DOHH2 (cell line): ENCODE results near the gene DSCAML1.

Experiments
- H3F3A ChIP-seq: fragments of 200-600 bp; sonication (generic), shearing (Covaris generic); 2 replicates; pipeline ENCODE4 v1.6.0; 2016; ENCODE audit warnings: antibody characterized with exemption, mild to moderate bottlenecking; ENCODE audit not compliant: control insufficient read depth, insufficient read depth
- H3K27ac ChIP-seq: fragments of 200-600 bp; sonication (generic); 2 replicates; pipeline ENCODE4 v1.5.1; 2014; ENCODE audit warnings: low read depth, mild to moderate bottlenecking, low read length, moderate library complexity
- H3K27me3 ChIP-seq: fragments of 200-600 bp; sonication (generic); 2 replicates; pipeline ENCODE4 v1.6.1; 2014; ENCODE audit warnings: mild to moderate bottlenecking, low read length, mixed read lengths; ENCODE audit not compliant: control insufficient read depth
- H3K36me3 ChIP-seq: fragments of 200-600 bp; sonication (generic); 2 replicates; pipeline ENCODE4 v1.6.1; 2014; ENCODE audit warnings: mild to moderate bottlenecking, low read length, moderate library complexity, mixed read lengths; ENCODE audit not compliant: control insufficient read depth
- H3K4me1 ChIP-seq: fragments of 200-600 bp; sonication (generic); 2 replicates; pipeline ENCODE4 v1.6.1; 2014; ENCODE audit warnings: mild to moderate bottlenecking, low read length, mixed read lengths; ENCODE audit not compliant: control insufficient read depth
- H3K4me2 ChIP-seq: fragments of 200-600 bp; sonication (generic); 2 replicates; pipeline ENCODE4 v1.6.0; 2014; ENCODE audit warnings: mild to moderate bottlenecking, low read length, moderate library complexity
- H3K4me3 ChIP-seq: fragments of 200-600 bp; sonication (generic); 2 replicates; pipeline ENCODE4 v1.5.1; 2014; ENCODE audit warnings: mild to moderate bottlenecking, low read length, mixed read lengths
- H3K79me2 ChIP-seq: fragments of 200-600 bp; sonication (generic); 2 replicates; pipeline ENCODE4 v1.6.1; 2014; ENCODE audit warnings: mild to moderate bottlenecking, low read length, mixed read lengths; ENCODE audit not compliant: control insufficient read depth
- H3K9me2 ChIP-seq: fragments of 200-600 bp; sonication (generic); replicated peaks from 2 replicates; pipeline ENCODE4 v1.6.1; 2014; ENCODE audit warnings: mild to moderate bottlenecking, low read length, mixed read lengths; ENCODE audit not compliant: control insufficient read depth
- H3K9me3 ChIP-seq: fragments of 200-600 bp; sonication (generic); 2 replicates; pipeline ENCODE4 v1.6.1; 2014; ENCODE audit warnings: antibody characterized with exemption, low read length, mixed read lengths; ENCODE audit not compliant: control insufficient read depth, insufficient read depth
- H4K20me1 ChIP-seq: fragments of 200-600 bp; sonication (generic); 2 replicates; pipeline ENCODE4 v1.6.0; 2014; ENCODE audit warnings: low read depth, mild to moderate bottlenecking, antibody characterized with exemption, low read length, moderate library complexity; ENCODE audit not compliant: control insufficient read depth, insufficient read depth
- CTCF ChIP-seq: fragments of 200-600 bp; sonication (generic); IDR thresholded peaks from one replicate; pipeline ENCODE4 v1.5.1; 2014; ENCODE audit warnings: antibody characterized with exemption, mild to moderate bottlenecking, low read depth, low read length; ENCODE audit not compliant: poor library complexity, severe bottlenecking
- EZH2phosphoT487 ChIP-seq: fragments of 200-600 bp; sonication (generic); IDR thresholded peaks from 2 replicates; pipeline ENCODE4 v1.6.1; 2017; ENCODE audit warnings: borderline replicate concordance, mild to moderate bottlenecking, antibody characterized with exemption, low read length, moderate library complexity, mixed read lengths

DSCAML1 gene

GRCh38 chr11:117413616-117414015, 383.4 kb downstream of the DSCAML1 start:
- Histone ChIP-seq H3K4me3 (no peak overlapping the region), H3K79me2 (no peaks in the 10 kb centered on the region), H3K4me2 (no peak overlapping the region), H3K27ac (no peak overlapping the region), H4K20me1 (no peaks in the 10 kb centered on the region), H3K36me3 (peaks cover 7% of the 10 kb centered on the region; the same call in 1 of the 2 replicates), H3F3A (no peaks in the 10 kb centered on the region), H3K9me3 (no peaks in the 10 kb centered on the region), H3K4me1 (no peaks in the 10 kb centered on the region), H3K27me3 (peaks cover 16% of the 10 kb centered on the region; the same call in 1 of the 2 replicates), H3K9me2 (no peaks in the 10 kb centered on the region)
- TF ChIP-seq CTCF (no peak), EZH2phosphoT487 (no peak)

DNA sequence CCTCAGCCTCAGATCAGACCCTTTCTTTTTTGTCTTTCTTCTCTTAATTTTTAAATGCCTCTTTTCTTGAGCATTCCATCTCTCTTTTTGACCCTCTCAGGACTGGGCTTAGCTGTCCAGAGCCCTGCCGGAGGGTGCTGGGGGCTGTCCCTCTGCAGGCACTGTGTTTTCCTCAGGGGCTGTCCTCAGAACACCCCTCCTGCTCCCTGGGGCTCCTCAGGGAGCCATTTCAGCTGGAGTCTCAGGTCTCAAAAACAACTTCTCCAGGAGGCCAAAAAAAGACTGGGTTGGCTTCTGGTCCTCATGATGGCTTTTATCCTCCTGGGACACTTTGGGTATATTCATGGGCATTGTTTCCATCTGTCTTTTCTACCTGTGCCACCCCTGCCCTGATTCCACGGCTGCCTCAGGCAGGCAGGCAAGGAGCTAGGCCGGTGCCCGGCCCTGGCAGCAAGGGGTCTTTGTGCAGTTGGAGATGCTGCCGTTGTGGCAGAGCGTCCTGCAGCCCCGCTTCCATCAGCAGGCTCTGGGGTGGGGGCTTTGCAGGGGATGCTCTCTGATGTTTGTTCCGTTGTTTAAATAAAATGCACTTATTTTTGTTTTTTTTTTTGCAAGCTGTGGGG, 384.3 kb downstream of the DSCAML1 start:
- H3K79me2 ChIP-seq, result no peaks in the 10 kb centered on the region
- no peaks in the 10 kb centered on the region for H3K9me2 ChIP-seq
- H3K4me1 ChIP-seq, result no peaks in the 10 kb centered on the region
- no peak overlapping the region for H3K4me3 ChIP-seq
- H3K27me3 ChIP-seq, result peaks cover 15% of the 10 kb centered on the region; the same call in 1 of the 2 replicates
- TF ChIP-seq CTCF, result no peak
- TF ChIP-seq EZH2phosphoT487, result no peak
- no peaks in the 10 kb centered on the region for H3K9me3 ChIP-seq
- H3K36me3 ChIP-seq, result peaks cover 13% of the 10 kb centered on the region; the same call in 1 of the 2 replicates
- H3K4me2 ChIP-seq, result no peak overlapping the region
- no peaks in the 10 kb centered on the region for H4K20me1 ChIP-seq
- no peaks in the 10 kb centered on the region for H3F3A ChIP-seq
- H3K27ac ChIP-seq, result no peak overlapping the region

GRCh38 chr11:117412176-117412575, 384.8 kb downstream of the DSCAML1 start:
- Histone ChIP-seq H3K36me3 (peaks cover 15% of the 10 kb centered on the region; the same call in 1 of the 2 replicates), H4K20me1 (no peaks in the 10 kb centered on the region)

More at GRCh38 chr11:117412176-117412575, 384.8 kb downstream of the DSCAML1 start:
- H3K27ac ChIP-seq, result no peak overlapping the region
- no peaks in the 10 kb centered on the region for H3K9me3 ChIP-seq
- no peaks in the 10 kb centered on the region for H3K9me2 ChIP-seq
- no peaks in the 10 kb centered on the region for H3F3A ChIP-seq
- TF ChIP-seq CTCF (no peak), EZH2phosphoT487 (no peak)
- peaks cover 11% of the 10 kb centered on the region; the same call in 1 of the 2 replicates for H3K27me3 ChIP-seq
- H3K4me3 ChIP-seq, result no peak overlapping the region
- no peak overlapping the region for H3K4me2 ChIP-seq
- H3K4me1 ChIP-seq, result no peaks in the 10 kb centered on the region
- no peaks in the 10 kb centered on the region for H3K79me2 ChIP-seq
